H1 (cell line): ENCODE data around the gene WNK2. TPM values are rescaled to one million over a fixed set of nuclear protein-coding genes. Genes with fewer than 3 reads are reported as not detected.

Experiments used
- CTCF ChIA-PET: fragments of 300-600 bp; sonication (Branson Sonifier 250); formaldehyde crosslinking; loops from one replicate; lab custom pipeline; 2021; ENCODE audit not compliant: partially characterized antibody; lab: Charles Lee
- POLR2A ChIA-PET: fragments of 300-600 bp; sonication (Branson Sonifier 250); formaldehyde crosslinking; loops from one replicate; lab custom pipeline; 2021; ENCODE audit warnings: inconsistent platforms; ENCODE audit not compliant: partially characterized antibody; lab: Charles Lee
- DNase-seq, 2 experiments: peaks; one replicate each; pipeline versions ENCODE4 v3.0.0 to v3.0.0-alpha.2; 2010 to 2022; ENCODE audit warnings: low spot score in 2 of 2, low read depth in 1 of 2, mixed read lengths in 1 of 2
- FAIRE-seq: peaks from 2 replicates; lab custom pipeline; 2011; peaks lifted over from hg19 to GRCh38; lab: Jason Lieb, UNC
- H2AFZ ChIP-seq: 2 replicates; pipeline ENCODE4 v1.8.1; 2012; ENCODE audit warnings: low read length, inconsistent platforms
- H2AK5ac ChIP-seq: 2 replicates; pipeline ENCODE4 v1.6.1; 2013; ENCODE audit warnings: low read depth, low read length
- H2BK120ac ChIP-seq: replicated peaks from 2 replicates; pipeline ENCODE3; 2013; ENCODE audit warnings: low read depth, low read length, inconsistent platforms
- H2BK12ac ChIP-seq: 2 replicates; pipeline ENCODE4 v1.6.1; 2013; ENCODE audit warnings: low read depth, low read length
- H2BK15ac ChIP-seq: 2 replicates; pipeline ENCODE4 v1.6.1; 2013; ENCODE audit warnings: low read length
- H2BK20ac ChIP-seq: 2 replicates; pipeline ENCODE4 v1.6.1; 2013; ENCODE audit warnings: low read length
- H2BK5ac ChIP-seq: 2 replicates; pipeline ENCODE4 v1.6.1; 2013; ENCODE audit warnings: low read depth, low read length
- H3K14ac ChIP-seq: 2 replicates; pipeline ENCODE4 v1.6.1; 2013; ENCODE audit warnings: inconsistent platforms; ENCODE audit not compliant: insufficient read length
- H3K18ac ChIP-seq: 2 replicates; pipeline ENCODE4 v1.6.1; 2013; ENCODE audit warnings: low read length; ENCODE audit errors: extremely low read depth
- H3K23ac ChIP-seq: 2 replicates; pipeline ENCODE4 v1.6.1; 2013; ENCODE audit warnings: inconsistent platforms; ENCODE audit not compliant: insufficient read length
- H3K23me2 ChIP-seq: 2 replicates; pipeline ENCODE4 v1.6.1; 2013; ENCODE audit warnings: low read depth, low read length
- H3K27ac ChIP-seq: 2 replicates; pipeline ENCODE4 v1.6.1; 2011; ENCODE audit warnings: low read depth, low read length, inconsistent platforms
- H3K27me3 ChIP-seq, 4 experiments: replicated peaks in 1 of 4; 1 replicate in 1 of 4; 2 replicates in 3 of 4; pipeline versions ENCODE4 v1.6.1 to v1.8.1; 2011 to 2013; ENCODE audit warnings: low read length in 3 of 4, mild to moderate bottlenecking in 3 of 4, inconsistent platforms in 2 of 4, mixed read lengths in 2 of 4, moderate library complexity in 1 of 4; ENCODE audit not compliant: control insufficient read depth in 3 of 4, insufficient read depth in 3 of 4; ENCODE audit errors: extremely low read depth in 1 of 4
- H3K36me3 ChIP-seq, 4 experiments: 2 replicates each; pipeline versions ENCODE4 v1.6.1 to v1.8.1; 2011 to 2013; ENCODE audit warnings: mild to moderate bottlenecking in 4 of 4, low read length in 3 of 4, moderate library complexity in 2 of 4, control low read depth in 1 of 4, inconsistent platforms in 1 of 4; ENCODE audit not compliant: insufficient read depth in 4 of 4, control insufficient read depth in 2 of 4
- H3K4ac ChIP-seq: replicated peaks from 2 replicates; pipeline ENCODE3; 2013; ENCODE audit warnings: low read length, low read depth, mixed read lengths, inconsistent platforms; ENCODE audit not compliant: insufficient read length
- H3K4me1 ChIP-seq, 4 experiments: replicated peaks in 1 of 4; 1 replicate in 1 of 4; 2 replicates in 3 of 4; pipeline versions ENCODE4 v1.6.1 to v1.8.1; 2011 to 2013; ENCODE audit warnings: low read length in 3 of 4, inconsistent platforms in 2 of 4, mixed read lengths in 1 of 4; ENCODE audit not compliant: insufficient read depth in 4 of 4, control insufficient read depth in 3 of 4
- H3K4me2 ChIP-seq, 2 experiments: 2 replicates each; pipeline versions ENCODE4 v1.6.1 to v1.8.1; 2011 to 2013; ENCODE audit warnings: low read depth in 2 of 2, low read length in 2 of 2, control low read depth in 1 of 2, inconsistent platforms in 1 of 2, mild to moderate bottlenecking in 1 of 2; ENCODE audit not compliant: insufficient read depth in 1 of 2
- H3K4me3 ChIP-seq, 4 experiments: fragments of 200-600, 300-600 bp in 1 of 4; sonication (generic), shearing (Covaris generic), sonication (Bioruptor Twin) in 1 of 4; 2 replicates each; pipeline versions ENCODE4 v1.5.1 to v1.8.1; 2011 to 2016; ENCODE audit warnings: low read length in 4 of 4, low read depth in 3 of 4, control low read depth in 2 of 4, inconsistent platforms in 2 of 4, mild to moderate bottlenecking in 2 of 4, mixed read lengths in 1 of 4, moderate library complexity in 1 of 4; ENCODE audit not compliant: insufficient read depth in 2 of 4; ENCODE audit errors: extremely low read depth in 1 of 4
- H3K56ac ChIP-seq: replicated peaks from 2 replicates; pipeline ENCODE3; 2013; ENCODE audit warnings: low read depth, mild to moderate bottlenecking, mixed read lengths, low read length, inconsistent platforms; ENCODE audit not compliant: insufficient read length
- H3K79me1 ChIP-seq: 2 replicates; pipeline ENCODE4 v1.6.1; 2013; ENCODE audit warnings: low read depth, low read length, control low read depth
- H3K79me2 ChIP-seq, 2 experiments: 2 replicates each; pipeline versions ENCODE4 v1.6.1 to v1.8.1; 2012 to 2013; ENCODE audit warnings: low read length in 2 of 2, mild to moderate bottlenecking in 2 of 2, inconsistent platforms in 1 of 2; ENCODE audit not compliant: insufficient read depth in 2 of 2, control insufficient read depth in 1 of 2
- H3K9ac ChIP-seq, 4 experiments: replicated peaks in 1 of 4; 1 replicate in 1 of 4; 2 replicates in 3 of 4; pipeline versions ENCODE4 v1.6.1 to v1.8.1; 2011 to 2013; ENCODE audit warnings: low read depth in 3 of 4, low read length in 3 of 4, control low read depth in 2 of 4, mild to moderate bottlenecking in 2 of 4, moderate library complexity in 2 of 4, inconsistent platforms in 1 of 4; ENCODE audit errors: extremely low read depth in 1 of 4
- H3K9me3 ChIP-seq, 2 experiments: 2 replicates each; pipeline versions ENCODE4 v1.6.1 to v1.8.1; 2012 to 2013; ENCODE audit warnings: mild to moderate bottlenecking in 2 of 2, moderate library complexity in 2 of 2, control low read depth in 1 of 2, inconsistent platforms in 1 of 2, low read depth in 1 of 2, low read length in 1 of 2, mixed read lengths in 1 of 2; ENCODE audit not compliant: insufficient read depth in 2 of 2
- H4K20me1 ChIP-seq, 2 experiments: replicated peaks in 1 of 2; 2 replicates each; pipeline versions ENCODE3 to v1.8.1; 2011 to 2013; ENCODE audit warnings: inconsistent platforms in 2 of 2, low read length in 2 of 2, mild to moderate bottlenecking in 1 of 2; ENCODE audit not compliant: insufficient read depth in 2 of 2, control insufficient read depth in 1 of 2
- H4K5ac ChIP-seq: 2 replicates; pipeline ENCODE4 v1.6.1; 2013; ENCODE audit warnings: low read length, low read depth, mixed read lengths, inconsistent platforms; ENCODE audit not compliant: insufficient read length
- H4K8ac ChIP-seq: 2 replicates; pipeline ENCODE4 v1.8.0; 2013; ENCODE audit warnings: mild to moderate bottlenecking, moderate library complexity, low read length, inconsistent platforms; ENCODE audit not compliant: insufficient read depth; ENCODE audit errors: extremely low read depth
- H4K91ac ChIP-seq: replicated peaks from 2 replicates; pipeline ENCODE3; 2013; ENCODE audit warnings: low read length, mixed read lengths, inconsistent platforms; ENCODE audit not compliant: insufficient read length
- CTCF ChIP-seq, 3 experiments: IDR thresholded peaks; 1 replicate in 2 of 3; 2 replicates in 1 of 3; pipeline versions ENCODE4 v1.5.1 to v1.6.1; 2011; ENCODE audit warnings: low read length in 3 of 3, mild to moderate bottlenecking in 3 of 3, inconsistent platforms in 2 of 3, low read depth in 1 of 3, moderate library complexity in 1 of 3; ENCODE audit not compliant: insufficient read depth in 1 of 3; ENCODE audit errors: control extremely low read depth in 1 of 3
- SP2 ChIP-seq: IDR thresholded peaks from 2 replicates; pipeline ENCODE4 v1.6.1; 2012; ENCODE audit warnings: mild to moderate bottlenecking, low read length, inconsistent platforms
- WGBS, 2 experiments: shearing (Covaris generic) in 1 of 2; methylation state at CpG; one replicate each; pipeline versions ENCODE4 v1.1.6 to v1.1.7; 2013 to 2015; ENCODE audit warnings: low lambda C conversion rate in 2 of 2, mixed read lengths in 2 of 2, inconsistent platforms in 1 of 2, low coverage in 1 of 2, missing lambda C conversion rate in 1 of 2; ENCODE audit not compliant: insufficient replicate concordance in 2 of 2, insufficient coverage in 1 of 2, insufficient read length in 1 of 2; ENCODE audit errors: extremely low coverage in 1 of 2, missing lambda C conversion rate in 1 of 2; 5-methylcytosine and 5-hydroxymethylcytosine counted together
- polyA plus RNA-seq, 7 experiments: library from polyadenylated mRNA; depleted of rRNA in 3 of 7; stranded (reverse) in 5 of 7; unstranded in 2 of 7; fragments of >200 nt in 5 of 7; fragments of 200-250 nt in 2 of 7; gene quantifications; 1 replicate in 5 of 7; 2 replicates in 1 of 7; 4 replicates in 1 of 7; pipeline versions ENCODE4 v1.2.1 to v1.2.3, GENCODE V29; 2011 to 2013; ENCODE audit warnings: missing spikeins in 2 of 7, mixed read lengths in 2 of 7
- total RNA-seq: library from RNA; stranded (reverse); fragmentation: NEBNext Ultra II Directional; extraction: Animal tissue kit (Norgen Biotek cat#: 25700); gene quantifications from 2 replicates; pipeline ENCODE4 v1.2.1, GENCODE V29; 2021

Gene WNK2
- total and polyA plus RNA-seq, 2 of the 8 experiments (the other 6 are each of a cell fraction or from before 2014, with no cell fraction given), result 12.0 to 87.2 TPM

DNA sequence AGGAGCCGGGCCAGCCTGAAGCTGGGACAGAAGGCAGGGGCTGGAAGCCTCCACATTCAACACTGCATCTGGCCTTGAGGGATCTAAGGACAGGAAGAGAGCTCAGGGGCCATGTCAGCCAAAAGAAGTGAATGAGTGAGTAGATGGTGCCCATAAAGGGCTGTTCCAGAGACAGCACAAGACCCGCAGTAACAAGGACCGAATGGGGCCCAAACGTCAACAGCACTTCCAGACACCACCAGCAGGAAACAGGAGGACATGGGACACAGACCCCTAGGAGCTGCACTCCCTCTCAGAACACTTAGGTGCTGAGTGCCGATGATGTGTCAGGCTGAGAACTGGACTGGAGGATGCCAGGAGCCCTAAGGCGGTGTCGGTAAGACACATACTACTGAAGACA lies 152.8 kb downstream of the WNK2 start:
- H3K36me3 ChIP-seq, result peaks cover 0 to 36% (median 12%) of the 10 kb centered on the region in 4 experiments; a peak in 5 of 8 replicates
- no peak overlapping the region for H4K91ac ChIP-seq
- no peaks in the 10 kb centered on the region for H3K4me1 ChIP-seq
- no peak for TF ChIP-seq SP2
- peak in 2 of 3 experiments; percentile 3 to 17; a peak in 2 of 4 replicates for TF ChIP-seq CTCF (IDR thresholded peaks at IDR 0.05; ENCODE audit: control extremely low read depth in 1 of 3, insufficient read depth in 1 of 3, low read depth in 1 of 3, low read length in 3 of 3)
- H3K23ac ChIP-seq, result no peak overlapping the region
- H2BK12ac ChIP-seq, result no peak overlapping the region
- H3K4ac ChIP-seq, result no peak overlapping the region
- no peak overlapping the region for H3K18ac ChIP-seq
- 76% methylated on average over 7 of the region's 7 CpGs; no CpG with 5 or more reads in 1 of the 2 experiments for WGBS, 2 experiments
- H3K79me1 ChIP-seq, result peaks cover 7% of the 10 kb centered on the region; the same call in 1 of the 2 replicates
- H3K79me2 ChIP-seq, result peaks cover 8 to 23% of the 10 kb centered on the region in 2 experiments
- H4K5ac ChIP-seq, result no peak overlapping the region
- no peak overlapping the region for H3K14ac ChIP-seq
- H3K23me2 ChIP-seq, result no peaks in the 10 kb centered on the region; the same call in 1 of the 2 replicates
- H2BK20ac ChIP-seq, result no peak overlapping the region
- DNase-seq (no peak), FAIRE-seq (no peak)
- H2BK5ac ChIP-seq, result no peak overlapping the region
- H3K27ac ChIP-seq, result no peak overlapping the region
- H4K20me1 ChIP-seq, result peaks cover 0 to 2% of the 10 kb centered on the region in 2 experiments
- peaks cover 0 to 2% (median 0%) of the 10 kb centered on the region in 4 experiments; a peak in 1 of 7 replicates for H3K27me3 ChIP-seq
- H3K4me2 ChIP-seq, result no peak overlapping the region
- no peak overlapping the region for H4K8ac ChIP-seq
- no peak overlapping the region for H2AK5ac ChIP-seq
- H3K4me3 ChIP-seq, result no peak overlapping the region
- H2AFZ ChIP-seq, result no peak overlapping the region
- no peak overlapping the region for H3K9ac ChIP-seq
- peaks cover 21 to 26% of the 10 kb centered on the region in 2 experiments for H3K9me3 ChIP-seq
- ChIA-PET CTCF (interaction anchor here (0.5 to 1.2 kb wide), 4 partner anchors 14 to 236 kb away, joined by 3 read pairs; no protein-coding TSS in a partner anchor), POLR2A (interaction anchor here (1.0 to 2.1 kb wide), 3 partner anchors 10 to 20 kb away, joined by 3 to 7 read pairs (median 3); no protein-coding TSS in a partner anchor)
- H3K56ac ChIP-seq, result no peak overlapping the region
- H2BK15ac ChIP-seq, result no peak overlapping the region
- H2BK120ac ChIP-seq, result no peak overlapping the region
